Activated naive CD4-positive, alpha-beta T cell treated with Interleukin-2 at 50 U/mL for 16 hours (primary cell): Measurements from ENCODE around the gene VPREB3.
A peak's percentile ranks its signal among the peaks of the same experiment; 100 is the strongest.
"Not testable (repeated sequence)": the region's sequence is repeated elsewhere in the genome, so short reads cannot be mapped to it uniquely, and the experiment has no call there.

Experiments used
- DNase-seq: peaks from one replicate; pipeline ENCODE4 v3.0.0-alpha.2; 2020

VPREB3 gene

DNA sequence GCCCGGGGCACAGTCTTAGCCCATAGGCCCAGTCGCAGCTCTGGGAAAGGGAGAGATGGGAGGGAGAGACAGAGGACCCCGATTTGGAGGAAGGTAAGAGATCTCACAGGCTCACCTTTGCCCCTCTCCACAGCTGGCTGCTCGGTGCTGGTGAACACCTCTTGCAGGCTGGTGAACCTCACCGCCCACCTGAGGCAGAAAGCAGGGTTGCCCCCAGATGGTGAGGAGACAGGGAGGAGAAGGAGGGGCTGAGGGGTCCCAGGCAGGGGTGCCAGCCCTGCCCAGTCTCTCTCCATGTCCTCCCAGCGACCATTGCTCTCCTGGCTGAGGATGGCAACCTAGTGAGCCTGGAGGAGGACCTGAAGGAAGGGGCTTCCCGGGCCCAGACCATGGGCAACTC lies 9.7 kb upstream of the VPREB3 start:
- DNase-seq, result no peak

DNA sequence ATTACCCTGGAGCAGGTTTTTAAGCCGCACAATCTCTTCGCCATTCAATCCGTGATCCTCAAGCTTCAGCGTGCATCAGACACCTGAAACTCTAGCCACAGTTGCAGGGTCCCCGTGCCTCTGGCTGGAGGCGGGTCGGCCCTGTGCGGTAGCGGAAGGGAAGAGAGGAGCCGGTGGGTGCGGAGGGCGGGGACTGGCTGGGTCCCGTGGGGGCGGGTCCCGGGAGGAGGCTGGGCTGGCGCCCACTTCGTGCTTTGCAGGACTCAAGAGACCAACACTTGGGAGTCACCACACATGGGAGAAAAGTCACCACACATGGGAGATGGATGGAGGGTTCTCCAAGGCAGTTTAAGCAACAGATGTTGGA lies 9.3 kb upstream of the VPREB3 start:
- peak; percentile 57 for DNase-seq

GRCh38 chr22:23762842-23763578 lies 8.8 kb upstream of the VPREB3 start, which contains the start of gene C22orf15:
Gene C22orf15, plus strand, starts transcription at chr22:23762990. Its CDS starts 317 bp downstream, at chr22:23763307.
- DNase-seq, result no peak

- DNase-seq, result no peak
Measured at GRCh38 chr22:23760056-23760455, 5.8 kb upstream of the VPREB3 start.

DNA sequence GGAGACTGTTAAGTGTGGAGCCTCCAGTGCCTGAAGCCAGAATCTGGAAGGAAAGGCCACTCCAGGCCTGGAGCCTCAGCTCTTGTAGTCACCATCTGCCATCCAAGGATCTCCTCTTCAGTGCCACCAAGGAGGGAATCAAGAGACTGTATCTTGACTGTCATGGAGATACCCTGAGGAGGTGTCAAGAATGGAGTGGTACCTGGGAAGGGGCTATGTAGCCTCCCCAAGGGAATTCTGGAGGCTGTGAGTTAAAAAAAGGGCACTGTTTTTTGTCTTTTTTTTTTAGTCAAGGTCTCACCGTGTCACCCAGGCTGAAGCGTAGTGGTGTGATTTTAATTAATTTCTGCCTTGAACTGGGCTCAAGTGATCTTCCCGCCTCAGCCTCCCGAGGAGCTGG lies 5.3 kb upstream of the VPREB3 start:
- no peak for DNase-seq

DNA sequence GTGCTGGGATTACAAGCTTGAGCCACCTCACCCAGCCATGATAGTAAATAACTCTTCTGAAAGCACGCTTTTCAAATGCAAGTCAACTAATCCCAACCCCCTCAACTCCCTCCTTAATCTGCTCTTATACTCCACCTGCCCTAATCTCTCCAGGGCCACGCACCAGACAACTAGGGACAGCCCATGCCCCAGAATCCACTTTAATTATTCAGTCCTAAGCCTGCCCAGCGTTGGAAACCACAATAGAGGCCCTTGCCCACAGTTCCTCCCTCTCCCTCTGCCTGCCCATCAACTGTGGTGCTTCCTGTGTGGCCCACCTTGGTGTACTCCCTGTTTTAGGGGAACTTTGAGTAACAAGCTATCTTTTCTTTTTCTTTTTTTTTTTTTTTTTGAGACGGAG lies 2.7 kb upstream of the VPREB3 start:
- no peak for DNase-seq

DNA sequence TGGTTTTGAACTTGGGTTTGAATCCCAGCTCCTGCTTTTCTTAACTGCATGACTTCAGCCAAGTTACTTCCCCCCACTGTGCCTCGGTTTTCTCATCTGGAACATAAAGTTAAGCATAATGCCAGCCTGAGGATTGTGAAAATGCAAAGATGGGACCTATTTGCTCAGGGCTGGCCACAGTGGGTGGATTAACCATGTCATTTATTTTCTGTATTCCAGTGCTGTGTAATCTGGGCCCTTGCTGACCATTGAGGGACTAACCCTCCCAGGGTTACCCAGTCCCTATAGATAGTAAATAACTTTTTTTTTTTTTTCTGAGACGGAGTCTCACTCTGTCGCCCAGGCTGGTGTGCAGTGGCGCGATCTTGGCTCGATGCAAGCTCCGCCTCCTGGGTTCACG lies 1.5 kb upstream of the VPREB3 start:
- DNase-seq, result no peak

DNA sequence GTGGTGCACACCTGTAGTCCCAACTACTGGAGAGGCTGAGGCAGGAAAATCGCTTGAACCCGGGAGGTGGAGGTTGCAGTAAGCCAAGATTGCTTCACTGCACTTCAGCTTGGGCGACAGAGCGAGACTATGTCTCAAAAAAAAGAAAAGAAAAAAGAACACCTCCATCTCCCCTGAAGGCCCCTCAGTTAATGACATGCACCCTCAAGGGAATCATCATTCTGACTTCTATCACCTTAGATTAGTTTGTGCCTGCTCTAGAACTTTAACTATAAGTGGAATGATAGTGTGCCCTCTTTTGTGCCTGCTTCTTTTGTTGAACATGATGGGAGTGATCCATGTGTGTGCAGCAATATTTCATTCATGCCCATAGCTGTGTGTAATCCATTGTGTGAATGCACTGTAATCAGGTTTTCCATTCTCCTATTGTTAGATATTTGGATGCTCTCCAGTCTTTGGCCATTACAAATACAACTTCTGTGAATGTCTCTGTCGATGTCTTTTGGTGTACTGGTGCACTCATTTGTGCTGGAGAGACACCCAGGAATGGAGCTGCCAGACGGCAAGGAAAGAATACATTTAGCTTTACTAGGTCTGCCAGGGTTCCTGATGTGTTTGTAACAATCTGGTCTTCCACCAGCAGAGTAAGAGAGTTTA lies 883 bp upstream of the VPREB3 start:
- no peak for DNase-seq

DNA sequence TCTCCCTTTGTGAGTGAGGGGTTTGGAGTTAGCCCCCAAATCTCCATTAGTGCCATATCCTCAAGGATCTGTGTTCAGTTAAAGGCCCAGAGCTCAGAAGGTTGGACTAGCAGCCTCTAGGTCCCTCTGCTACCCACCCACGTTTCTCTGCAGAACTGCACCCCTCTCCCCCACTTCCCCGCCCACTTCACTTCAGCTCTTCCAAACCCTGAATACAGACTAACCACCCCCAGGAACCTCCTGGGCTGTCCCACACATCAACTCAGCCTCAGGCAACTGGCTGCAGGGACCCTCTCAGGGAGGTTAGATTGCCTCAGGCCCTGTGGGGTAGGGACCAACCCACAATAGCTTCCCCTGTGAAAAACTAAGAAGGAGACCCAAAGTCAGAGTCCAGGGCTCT lies 840 bp downstream of the VPREB3 start:
- no peak for DNase-seq

DNA sequence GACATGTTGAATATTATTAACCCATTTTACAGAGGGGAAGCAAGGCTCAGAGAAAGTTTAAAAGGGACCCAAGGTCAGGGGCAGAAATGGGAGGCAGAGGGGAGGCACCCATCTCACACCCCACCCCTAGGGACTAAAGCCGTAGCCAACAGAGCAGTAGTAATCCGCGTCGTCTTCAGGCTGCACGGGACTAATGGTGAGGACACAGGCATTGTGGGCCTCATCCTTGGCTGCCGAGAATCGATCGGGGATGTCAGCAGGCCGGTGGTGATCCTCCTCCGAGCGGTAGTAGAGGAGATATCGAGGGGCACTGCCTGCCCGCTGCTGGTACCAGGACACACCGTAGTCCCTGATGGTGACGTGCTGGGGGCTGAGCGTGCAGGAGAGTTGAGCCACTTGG lies 1.5 kb downstream of the VPREB3 start:
- no peak for DNase-seq

DNA sequence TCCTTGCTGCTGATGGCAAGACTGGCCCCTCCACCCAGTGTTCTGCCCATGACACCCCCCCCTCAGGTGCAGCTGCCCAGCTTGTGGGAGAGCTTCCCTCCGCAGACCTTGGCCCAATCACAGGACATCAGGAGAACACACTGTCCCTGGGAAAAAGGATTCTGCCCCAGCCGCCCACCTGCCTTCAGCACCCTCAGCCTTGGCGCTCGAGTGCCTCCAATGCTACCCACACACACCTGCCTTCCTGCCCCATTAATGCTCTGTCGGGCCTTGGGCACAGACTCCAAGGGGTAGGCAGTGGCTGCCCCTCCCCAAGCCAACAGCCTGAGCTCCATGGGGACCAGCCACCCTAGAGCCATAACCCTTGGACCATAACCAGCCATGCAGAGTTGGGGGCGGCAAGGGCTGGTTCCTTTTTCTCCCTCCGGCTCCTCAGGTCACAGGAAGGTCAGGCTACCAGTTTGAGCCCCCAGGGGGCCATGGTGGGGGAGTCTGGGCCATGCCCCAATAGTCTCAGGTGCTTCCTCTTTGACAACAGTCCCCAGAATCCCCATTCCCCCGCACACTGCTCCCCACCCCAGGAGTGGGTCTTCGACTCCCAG lies 2.0 kb downstream of the VPREB3 start:
- no peak for DNase-seq

- DNase-seq, result no peak
Measured at GRCh38 chr22:23751441-23751996, 2.7 kb downstream of the VPREB3 start.

DNA sequence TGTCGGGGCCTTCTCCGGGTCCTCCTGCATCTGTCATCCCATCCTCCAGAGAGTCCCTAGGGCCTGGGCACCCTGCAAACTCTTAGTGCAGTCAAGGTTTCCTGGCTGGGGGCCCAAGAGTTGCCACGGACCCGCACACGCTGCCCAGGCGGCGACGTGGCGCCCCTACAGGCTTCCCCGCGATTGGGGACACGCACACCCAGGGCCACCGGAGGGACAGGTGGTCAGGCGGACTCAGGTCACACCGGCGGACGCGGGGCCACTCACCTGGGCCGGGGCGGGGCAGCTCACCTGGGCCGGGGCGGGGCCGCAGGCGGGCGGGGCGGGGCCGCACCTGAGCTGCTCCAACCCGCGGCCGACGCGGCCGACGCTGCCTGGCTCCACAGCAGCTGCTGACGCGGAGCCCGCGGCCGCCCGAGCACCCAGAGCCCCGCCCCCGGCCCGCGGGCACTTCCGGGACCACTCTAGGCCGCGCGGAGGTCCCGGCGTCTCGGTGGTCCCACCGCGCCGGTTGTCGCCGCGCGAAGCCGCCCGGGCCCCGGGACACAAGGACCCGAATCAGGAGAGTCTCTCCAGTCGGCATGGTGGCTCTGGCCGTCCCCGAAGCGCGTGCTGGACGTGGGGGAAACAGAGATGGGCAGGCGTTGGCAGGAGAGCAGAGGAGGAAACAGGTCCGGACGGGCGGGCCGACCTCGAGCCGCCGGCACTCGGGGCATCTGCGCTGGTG lies 3.3 kb downstream of the VPREB3 start, which contains the start of gene ZNF70:
Gene ZNF70, minus strand, starts transcription at position 399 of the 727 bp plus-strand sequence. CDS start 5,972 bp downstream, outside the sequence.
- DNase-seq, result peak; percentile 82

GRCh38 chr22:23750367-23750713 lies 3.9 kb downstream of the VPREB3 start:
- no peak for DNase-seq

DNA sequence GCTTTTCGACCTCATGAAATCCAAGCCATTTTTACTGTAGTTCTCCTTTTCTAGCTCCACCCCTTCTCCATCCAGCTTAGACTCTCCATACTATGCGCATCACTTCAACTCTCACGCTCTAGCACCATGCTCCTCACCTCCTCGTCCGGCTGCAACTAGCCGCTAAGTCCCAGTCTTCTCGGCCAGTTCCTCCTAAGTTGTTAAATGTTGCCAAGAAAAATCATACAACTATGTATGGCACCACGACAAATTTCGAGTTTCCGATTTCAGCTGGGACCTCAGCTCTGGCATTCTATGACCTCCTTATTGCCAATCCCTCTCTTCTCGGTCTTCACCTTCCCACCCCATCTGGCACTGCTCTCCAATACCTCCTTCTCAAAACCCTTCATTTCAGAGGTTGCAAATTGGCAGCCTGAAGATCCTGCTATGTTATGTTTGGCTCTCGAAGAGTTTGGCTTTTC lies 4.4 kb downstream of the VPREB3 start:
- DNase-seq, result no peak

GRCh38 chr22:23745791-23746190 lies 8.4 kb downstream of the VPREB3 start:
- no peak for DNase-seq

- no peak for DNase-seq
Measured at GRCh38 chr22:23744485-23744884, 9.7 kb downstream of the VPREB3 start.

DNA sequence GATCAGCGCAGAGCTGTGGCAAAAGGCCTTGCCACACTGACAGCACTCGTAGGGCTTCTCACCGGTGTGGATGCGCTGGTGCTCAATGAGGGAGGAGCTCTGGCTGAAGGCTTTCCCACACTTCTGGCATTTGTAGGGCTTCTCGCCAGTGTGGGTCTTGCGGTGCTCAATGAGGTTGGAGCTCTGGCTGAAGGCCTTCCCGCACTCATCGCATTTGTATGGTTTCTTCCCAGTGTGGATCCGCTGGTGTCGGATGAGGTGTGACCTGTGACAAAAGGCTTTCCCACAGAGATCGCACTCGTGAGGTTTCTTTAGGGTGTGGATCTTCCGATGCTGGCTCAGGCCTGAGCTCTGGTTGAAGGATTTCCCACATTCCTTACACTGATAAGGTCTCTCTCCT lies 10.2 kb downstream of the VPREB3 start:
- DNase-seq, result no peak

- no peak for DNase-seq
Measured at GRCh38 chr22:23743303-23743705, 10.9 kb downstream of the VPREB3 start.

- DNase-seq, result no peak
Measured at GRCh38 chr22:23742505-23743264, 11.5 kb downstream of the VPREB3 start.

DNA sequence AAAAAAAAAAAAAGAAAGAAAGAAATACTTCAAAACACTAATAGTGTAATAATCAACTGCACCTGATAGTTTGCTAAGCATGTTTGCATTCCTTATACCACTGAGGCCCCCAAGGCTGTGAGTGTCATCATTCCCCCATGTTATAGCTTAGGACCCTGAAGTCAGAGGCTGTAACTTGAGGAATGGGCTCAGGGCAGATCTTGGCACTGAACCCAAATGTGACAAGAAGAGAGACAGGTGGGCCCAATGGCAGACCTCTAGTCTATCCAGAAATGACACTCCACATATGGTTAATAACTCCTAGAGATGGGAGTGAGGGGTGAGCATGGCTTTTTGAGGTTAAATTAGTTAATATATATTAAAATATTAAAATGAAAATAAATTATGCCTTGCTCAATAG lies 16.5 kb downstream of the VPREB3 start:
- no peak for DNase-seq

GRCh38 chr22:23728108-23728507 lies 26.1 kb downstream of the VPREB3 start:
- DNase-seq, result not testable (repeated sequence)
